ENCODE measurements around the gene MPDZ. TPM values are rescaled to one million over a fixed set of nuclear protein-coding genes. Genes with fewer than 3 reads are reported as not detected.

The MPDZ gene
- total RNA-seq, 3 donors from 2014 or later (not counting 1 experiment from before 2014, with no cell fraction given) = not detected

DNA sequence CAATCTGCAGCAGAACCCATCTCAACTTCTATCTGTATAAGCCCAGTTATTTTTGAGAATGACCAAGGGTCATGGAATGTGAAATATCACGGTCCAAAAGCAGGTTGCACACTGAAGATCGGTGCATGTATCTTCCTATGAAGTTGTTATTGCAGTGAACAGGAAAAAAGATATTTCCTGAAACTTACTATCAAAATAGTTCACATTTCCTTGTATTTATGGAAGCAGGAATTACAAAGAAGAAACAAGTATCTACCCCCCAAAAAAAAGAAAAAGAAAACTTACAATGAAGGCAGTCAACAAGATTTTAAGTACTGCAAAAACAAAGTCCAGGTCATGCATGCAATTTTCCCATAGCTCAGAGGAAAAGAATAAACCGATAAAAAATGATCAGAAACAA, 70.0 kb downstream of the MPDZ start:
- Histone ChIP-seq H3K4me3 (ENCODE audit: low read length) (no peak overlapping the region), H3K9me3 (ENCODE audit: control insufficient read depth, insufficient read depth, low read length) (no peaks in the 10 kb centered on the region), H3K36me3 (ENCODE audit: control insufficient read depth, insufficient read depth, low read length) (no peaks in the 10 kb centered on the region), H3K4me1 (ENCODE audit: control insufficient read depth, insufficient read depth, low read length) (no peaks in the 10 kb centered on the region), H3K27me3 (ENCODE audit: control insufficient read depth, insufficient read depth, low read length) (no peaks in the 10 kb centered on the region), H3K27ac (ENCODE audit: low read length) (no peak overlapping the region)
- no CpG with 5 or more reads among the region's 3 CpGs for WGBS (ENCODE audit: insufficient coverage)
- Mint-ChIP-seq H3K4me1 (no peaks in the 10 kb centered on the region), H3K9me3 (peaks cover 7 to 18% of the 10 kb centered on the region in 2 donors), H3K27ac (no peak overlapping the region), H3K27me3 (ENCODE audit: low read depth in 2 of 2) (no peaks in the 10 kb centered on the region), H3K4me3 (no peak overlapping the region), H3K36me3 (no peaks in the 10 kb centered on the region)
- TF ChIP-seq, protein P1, sequence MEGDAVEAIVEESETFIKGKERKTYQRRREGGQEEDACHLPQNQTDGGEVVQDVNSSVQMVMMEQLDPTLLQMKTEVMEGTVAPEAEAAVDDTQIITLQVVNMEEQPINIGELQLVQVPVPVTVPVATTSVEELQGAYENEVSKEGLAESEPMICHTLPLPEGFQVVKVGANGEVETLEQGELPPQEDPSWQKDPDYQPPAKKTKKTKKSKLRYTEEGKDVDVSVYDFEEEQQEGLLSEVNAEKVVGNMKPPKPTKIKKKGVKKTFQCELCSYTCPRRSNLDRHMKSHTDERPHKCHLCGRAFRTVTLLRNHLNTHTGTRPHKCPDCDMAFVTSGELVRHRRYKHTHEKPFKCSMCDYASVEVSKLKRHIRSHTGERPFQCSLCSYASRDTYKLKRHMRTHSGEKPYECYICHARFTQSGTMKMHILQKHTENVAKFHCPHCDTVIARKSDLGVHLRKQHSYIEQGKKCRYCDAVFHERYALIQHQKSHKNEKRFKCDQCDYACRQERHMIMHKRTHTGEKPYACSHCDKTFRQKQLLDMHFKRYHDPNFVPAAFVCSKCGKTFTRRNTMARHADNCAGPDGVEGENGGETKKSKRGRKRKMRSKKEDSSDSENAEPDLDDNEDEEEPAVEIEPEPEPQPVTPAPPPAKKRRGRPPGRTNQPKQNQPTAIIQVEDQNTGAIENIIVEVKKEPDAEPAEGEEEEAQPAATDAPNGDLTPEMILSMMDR (IDR thresholded peaks at IDR 0.05) = no peak
- DNase-seq (no peak), ATAC-seq (no peak)
- intact Hi-C loops (cut with micrococcal nuclease) = no loop called here

GRCh38 chr9:13205824-13206223, 73.7 kb downstream of the MPDZ start:
- ATAC-seq (no peak), DNase-seq (no peak)
- no peaks in the 10 kb centered on the region for H3K36me3 ChIP-seq (ENCODE audit: control insufficient read depth, insufficient read depth, low read length)
- Mint-ChIP-seq H3K27me3 (ENCODE audit: low read depth in 2 of 2) (no peaks in the 10 kb centered on the region), H3K4me1 (no peaks in the 10 kb centered on the region), H3K9me3 (peaks cover 9 to 24% of the 10 kb centered on the region in 2 donors), H3K36me3 (no peaks in the 10 kb centered on the region), H3K4me3 (no peak overlapping the region), H3K27ac (no peak overlapping the region)
- no peaks in the 10 kb centered on the region for H3K4me1 ChIP-seq (ENCODE audit: control insufficient read depth, insufficient read depth, low read length)
- no peak overlapping the region for H3K4me3 ChIP-seq (ENCODE audit: low read length)
- intact Hi-C loops (cut with micrococcal nuclease) = no loop called here
- no peak overlapping the region for H3K27ac ChIP-seq (ENCODE audit: low read length)
- TF ChIP-seq, protein P1 (IDR thresholded peaks at IDR 0.05) = no peak
- no peaks in the 10 kb centered on the region for H3K9me3 ChIP-seq (ENCODE audit: control insufficient read depth, insufficient read depth, low read length)
- WGBS (ENCODE audit: insufficient coverage) = 77% methylated on average over 3 of the region's 3 CpGs
- no peaks in the 10 kb centered on the region for H3K27me3 ChIP-seq (ENCODE audit: control insufficient read depth, insufficient read depth, low read length)

GRCh38 chr9:13190040-13190439, 89.5 kb downstream of the MPDZ start:
- TF ChIP-seq, protein P1 (IDR thresholded peaks at IDR 0.05) = no peak
- DNase-seq (no peak), ATAC-seq (no peak)
- Mint-ChIP-seq H3K27ac (no peak overlapping the region), H3K4me1 (no peaks in the 10 kb centered on the region), H3K36me3 (no peaks in the 10 kb centered on the region), H3K4me3 (no peak overlapping the region), H3K9me3 (peaks cover 0 to 6% of the 10 kb centered on the region in 2 donors), H3K27me3 (ENCODE audit: low read depth in 2 of 2) (no peaks in the 10 kb centered on the region)
- no peak overlapping the region for H3K27ac ChIP-seq (ENCODE audit: low read length)
- no peak overlapping the region for H3K4me3 ChIP-seq (ENCODE audit: low read length)
- no peaks in the 10 kb centered on the region for H3K36me3 ChIP-seq (ENCODE audit: control insufficient read depth, insufficient read depth, low read length)
- 93% methylated on average over 4 of the region's 4 CpGs for WGBS (ENCODE audit: insufficient coverage)
- no peaks in the 10 kb centered on the region for H3K27me3 ChIP-seq (ENCODE audit: control insufficient read depth, insufficient read depth, low read length)
- peaks cover 2% of the 10 kb centered on the region for H3K9me3 ChIP-seq (ENCODE audit: control insufficient read depth, insufficient read depth, low read length)
- H3K4me1 ChIP-seq (ENCODE audit: control insufficient read depth, insufficient read depth, low read length) = no peaks in the 10 kb centered on the region
- intact Hi-C loops (cut with micrococcal nuclease) = no loop called here

- H3K27me3 ChIP-seq (ENCODE audit: control insufficient read depth, insufficient read depth, low read length) = no peaks in the 10 kb centered on the region
- ATAC-seq (no peak), DNase-seq (no peak)
- H3K4me1 ChIP-seq (ENCODE audit: control insufficient read depth, insufficient read depth, low read length) = no peaks in the 10 kb centered on the region
- Mint-ChIP-seq H3K27me3 (ENCODE audit: low read depth in 2 of 2) (no peaks in the 10 kb centered on the region), H3K4me1 (no peaks in the 10 kb centered on the region), H3K4me3 (no peak overlapping the region), H3K36me3 (no peaks in the 10 kb centered on the region), H3K27ac (no peak overlapping the region), H3K9me3 (peaks cover 0 to 8% of the 10 kb centered on the region in 2 donors)
- no peak overlapping the region for H3K27ac ChIP-seq (ENCODE audit: low read length)
- no peaks in the 10 kb centered on the region for H3K9me3 ChIP-seq (ENCODE audit: control insufficient read depth, insufficient read depth, low read length)
- intact Hi-C loops (cut with micrococcal nuclease) = no loop called here
- no peak overlapping the region for H3K4me3 ChIP-seq (ENCODE audit: low read length)
- no peaks in the 10 kb centered on the region for H3K36me3 ChIP-seq (ENCODE audit: control insufficient read depth, insufficient read depth, low read length)
- TF ChIP-seq, protein P1 (IDR thresholded peaks at IDR 0.05) = no peak
Measured at GRCh38 chr9:13189362-13189761, 90.1 kb downstream of the MPDZ start.

Measured in natural killer cell (primary cell).